GM12878 (cell line): ENCODE measurements around the gene ST6GALNAC3. TPM values are rescaled to one million over a fixed set of nuclear protein-coding genes. Genes with fewer than 3 reads are reported as not detected.

Experiments used
- ATAC-seq: fragments of 200-7000 bp; cut with Tn5 transposase; 3 replicates; pipeline ENCODE4 v1.9.1; 2020; ENCODE audit warnings: mild to moderate bottlenecking, moderate library complexity
- BruUV-seq: library from RNA; stranded (reverse); fragments of 400-500 nt; replicated peaks from 2 replicates; lab custom pipeline; 2021; lab: Mats Ljungman, UMichigan
- CTCF ChIA-PET: fragments of 300-600 bp; sonication (Branson Sonifier 250); formaldehyde crosslinking; extraction: SDS; loops from one replicate; lab custom pipeline; 2021; ENCODE audit warnings: inconsistent platforms; lab: Yijun Ruan, JAX
- POLR2A ChIA-PET: fragments of 350-600 bp; formaldehyde crosslinking; extraction: SDS; loops from one replicate; lab custom pipeline; 2021; ENCODE audit warnings: inconsistent platforms; lab: Charles Lee
- RAD21 ChIA-PET: fragments of 300-600 bp; sonication (Branson Sonifier 250); formaldehyde crosslinking; loops from one replicate; lab custom pipeline; 2023; ENCODE audit warnings: antibody characterized with exemption; ENCODE audit not compliant: unreplicated experiment; lab: Charles Lee
- SMC1A ChIA-PET: fragments of 300-600 bp; sonication (Branson Sonifier 250); formaldehyde crosslinking; loops from one replicate; lab custom pipeline; 2023; ENCODE audit not compliant: unreplicated experiment, uncharacterized antibody; lab: Charles Lee
- DNase-seq: peaks from one replicate; pipeline ENCODE4 v3.0.0-alpha.2; 2011; ENCODE audit warnings: low read depth, low spot score
- FAIRE-seq: peaks from 3 replicates; lab custom pipeline; 2011; peaks lifted over from hg19 to GRCh38; lab: Jason Lieb, UNC
- H2AFZ ChIP-seq: 2 replicates; pipeline ENCODE4 v1.6.0; 2011; ENCODE audit warnings: low read depth, low read length, control low read depth; ENCODE audit not compliant: control insufficient read depth
- H3K27ac ChIP-seq: 2 replicates; pipeline ENCODE4 v1.5.1; 2011; ENCODE audit warnings: control low read depth; ENCODE audit not compliant: control insufficient read depth, insufficient read depth
- H3K27me3 ChIP-seq, 2 experiments: replicated peaks in 1 of 2; 2 replicates each; pipeline versions ENCODE4 v1.6.0 to v1.6.1; 2011; ENCODE audit warnings: low read length in 1 of 2; ENCODE audit not compliant: control insufficient read depth in 2 of 2, insufficient read depth in 2 of 2
- H3K36me3 ChIP-seq, 2 experiments: 2 replicates each; pipeline ENCODE4 v1.5.1; 2011; ENCODE audit warnings: low read length in 1 of 2; ENCODE audit not compliant: control insufficient read depth in 2 of 2, insufficient read depth in 2 of 2
- H3K4me1 ChIP-seq: 2 replicates; pipeline ENCODE4 v1.6.1; 2011; ENCODE audit warnings: mild to moderate bottlenecking, low read length, moderate library complexity, mixed read lengths; ENCODE audit not compliant: control insufficient read depth, insufficient read depth
- H3K4me2 ChIP-seq: 2 replicates; pipeline ENCODE4 v1.6.0; 2011; ENCODE audit warnings: control low read depth; ENCODE audit not compliant: control insufficient read depth, insufficient read depth
- H3K4me3 ChIP-seq: fragments of 200-600 bp; sonication (generic); 2 replicates; pipeline ENCODE4 v1.5.1; 2016
- H3K79me2 ChIP-seq: 2 replicates; pipeline ENCODE4 v1.6.0; 2011; ENCODE audit warnings: low read length; ENCODE audit not compliant: control insufficient read depth, insufficient read depth
- H3K9ac ChIP-seq: 2 replicates; pipeline ENCODE4 v1.8.0; 2011; ENCODE audit warnings: low read length, control low read depth, mixed read lengths; ENCODE audit not compliant: control insufficient read depth, insufficient read depth
- H3K9me3 ChIP-seq: replicated peaks from 3 replicates; pipeline ENCODE4 v1.5.1; 2011; ENCODE audit warnings: mild to moderate bottlenecking, low read length; ENCODE audit not compliant: control insufficient read depth, insufficient read depth
- H4K20me1 ChIP-seq: 2 replicates; pipeline ENCODE4 v1.6.0; 2011; ENCODE audit not compliant: control insufficient read depth, insufficient read depth
- BACH1 ChIP-seq: fragments of 450-650 bp; IDR thresholded peaks from 2 replicates; pipeline ENCODE4 v1.6.1; 2017; ENCODE audit warnings: mild to moderate bottlenecking, borderline replicate concordance
- DPF2 ChIP-seq: fragments of 450-650 bp; IDR thresholded peaks from 2 replicates; pipeline ENCODE4 v1.6.1; 2017; ENCODE audit warnings: mild to moderate bottlenecking
- FOS ChIP-seq: IDR thresholded peaks from 3 replicates; pipeline ENCODE4 v1.6.1; 2011; ENCODE audit warnings: borderline replicate concordance; ENCODE audit not compliant: insufficient read length; ENCODE audit errors: extremely low read depth
- FOXM1 ChIP-seq: IDR thresholded peaks from 2 replicates; pipeline ENCODE4 v1.6.1; 2012; ENCODE audit warnings: low read depth, mild to moderate bottlenecking, inconsistent platforms, low read length, moderate library complexity
- RB1 ChIP-seq: fragments of 450-650 bp; formaldehyde crosslinking; IDR thresholded peaks from 2 replicates; pipeline ENCODE4 v1.6.1; 2017; ENCODE audit warnings: mild to moderate bottlenecking, borderline replicate concordance
- SMAD1 ChIP-seq: fragments of 450-650 bp; IDR thresholded peaks from 2 replicates; pipeline ENCODE4 v1.6.1; 2018; ENCODE audit warnings: mild to moderate bottlenecking, low read depth; ENCODE audit not compliant: partially characterized antibody
- SREBF1 ChIP-seq: IDR thresholded peaks from 2 replicates; pipeline ENCODE4 v1.6.1; 2012; ENCODE audit warnings: mild to moderate bottlenecking, low read length
- SRF ChIP-seq, 2 experiments: IDR thresholded peaks; 2 replicates each; pipeline ENCODE4 v1.6.1; 2011; ENCODE audit warnings: low read depth in 2 of 2, low read length in 2 of 2, mild to moderate bottlenecking in 1 of 2, moderate library complexity in 1 of 2
- USF2 ChIP-seq: IDR thresholded peaks from 2 replicates; pipeline ENCODE4 v1.6.1; 2011; ENCODE audit warnings: low read depth, low read length, improper control_type of control experiment, borderline replicate concordance
- YY1 ChIP-seq: IDR thresholded peaks from 2 replicates; pipeline ENCODE4 v1.6.1; 2011; ENCODE audit warnings: low read depth, mild to moderate bottlenecking, low read length
- WGBS: methylation state at CpG from one replicate; pipeline ENCODE4 v1.1.6; 2016; ENCODE audit warnings: low lambda C conversion rate; ENCODE audit not compliant: insufficient replicate concordance, insufficient coverage; ENCODE audit errors: missing lambda C conversion rate; 5-methylcytosine and 5-hydroxymethylcytosine counted together
- in situ Hi-C: fragments of 300-500 bp; cut with MboI; formaldehyde crosslinking; loops from 9 replicates; pipeline ENCODE4 v1.14.3; 2018; ENCODE audit warnings: mixed read lengths
- intact Hi-C: fragments of 100-400 bp; cut with micrococcal nuclease; formaldehyde crosslinking; loops from one replicate; pipeline ENCODE4 v1.14.2; 2022; ENCODE audit not compliant: unreplicated experiment
- polyA plus RNA-seq, 11 experiments: library from polyadenylated mRNA; depleted of rRNA in 4 of 11; unstranded in 6 of 11; stranded (reverse) in 5 of 11; fragments of >200 nt; fragmentation: Nextera tagmentation in 4 of 11; fragmentation: Illumina TruSeq in 1 of 11; extraction: Ambion mirVana in 4 of 11; extraction: Trizol in 1 of 11; gene quantifications; 1 replicate in 1 of 11; 2 replicates in 10 of 11; pipeline versions ENCODE4 v1.2.1 to v1.2.3, GENCODE V29; 2011 to 2016; ENCODE audit warnings: inconsistent platforms in 2 of 11, missing spikeins in 2 of 11, low read depth in 1 of 11
- total RNA-seq, 4 experiments: library from RNA; depleted of rRNA in 3 of 4; stranded (reverse); fragments of >200 nt in 3 of 4; fragmentation: Illumina TruSeq in 1 of 4; extraction: Trizol in 1 of 4; gene quantifications; 2 replicates each; pipeline versions ENCODE4 v1.2.1 to v1.2.3, GENCODE V29; 2013 to 2021
- TF ChIP-seq, protein P1 (sequence below): fragments of 450-650 bp; IDR thresholded peaks from 2 replicates; pipeline ENCODE4 v1.6.1; 2014; ENCODE audit warnings: mild to moderate bottlenecking
- TF ChIP-seq, protein P2 (sequence below): fragments of 450-650 bp; IDR thresholded peaks from 2 replicates; pipeline ENCODE4 v1.6.1; 2018; ENCODE audit warnings: mild to moderate bottlenecking, low read depth, moderate library complexity; ENCODE audit not compliant: partially characterized antibody

Gene ST6GALNAC3
- total and polyA plus RNA-seq, 10 of the 15 experiments (the other 5 are each of a cell fraction or from before 2014, with no cell fraction given): 0.04 to 0.68 (median 0.18) TPM; not detected in 3

DNA sequence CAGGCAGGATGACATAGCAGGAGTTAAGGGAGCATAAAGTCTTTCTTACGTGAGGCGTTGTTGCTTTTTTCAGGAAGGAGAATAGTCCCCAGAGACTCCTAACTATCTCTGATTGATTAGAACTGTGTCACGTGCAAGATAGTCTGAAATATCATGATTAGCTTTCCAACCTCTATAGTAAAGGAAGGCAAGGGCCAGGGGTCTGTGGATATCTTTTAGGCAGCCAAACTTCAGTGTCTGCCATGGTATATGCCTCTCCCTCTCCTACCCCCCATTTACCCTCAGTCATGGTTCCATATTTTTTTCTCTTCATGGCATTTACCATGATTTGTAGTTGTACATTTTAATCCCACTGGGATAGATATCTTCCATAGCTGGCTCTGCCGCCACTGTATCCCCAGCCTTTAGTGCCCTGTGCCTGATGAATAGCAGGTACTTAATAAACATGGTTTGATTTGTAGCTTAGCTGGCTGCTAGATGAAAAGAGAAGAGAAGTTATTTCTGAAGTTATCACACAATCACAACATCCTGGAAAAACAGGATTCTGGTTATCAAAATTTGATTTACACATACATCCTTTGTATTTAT lies 474.1 kb downstream of the ST6GALNAC3 start:
- SMC1A ChIA-PET: interaction anchor here (1.5 kb wide), 1 partner anchor 10 kb away, joined by 5 read pairs; no protein-coding TSS in a partner anchor
- Histone ChIP-seq H3K4me3 (no peak overlapping the region), H3K9me3 (no peaks in the 10 kb centered on the region), H2AFZ (no peak overlapping the region)
- RAD21 ChIA-PET: no interaction called here
- TF ChIP-seq YY1: no peak
- TF ChIP-seq, protein P1, sequence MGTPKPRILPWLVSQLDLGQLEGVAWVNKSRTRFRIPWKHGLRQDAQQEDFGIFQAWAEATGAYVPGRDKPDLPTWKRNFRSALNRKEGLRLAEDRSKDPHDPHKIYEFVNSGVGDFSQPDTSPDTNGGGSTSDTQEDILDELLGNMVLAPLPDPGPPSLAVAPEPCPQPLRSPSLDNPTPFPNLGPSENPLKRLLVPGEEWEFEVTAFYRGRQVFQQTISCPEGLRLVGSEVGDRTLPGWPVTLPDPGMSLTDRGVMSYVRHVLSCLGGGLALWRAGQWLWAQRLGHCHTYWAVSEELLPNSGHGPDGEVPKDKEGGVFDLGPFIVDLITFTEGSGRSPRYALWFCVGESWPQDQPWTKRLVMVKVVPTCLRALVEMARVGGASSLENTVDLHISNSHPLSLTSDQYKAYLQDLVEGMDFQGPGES: no peak
- no peak for TF ChIP-seq SRF (IDR thresholded peaks at IDR 0.05; ENCODE audit: low read depth in 2 of 2, low read length in 2 of 2)
- TF ChIP-seq BACH1: no peak
- TF ChIP-seq RB1: no peak
- no peak for TF ChIP-seq FOS
- TF ChIP-seq DPF2: no peak
- TF ChIP-seq, protein P2, sequence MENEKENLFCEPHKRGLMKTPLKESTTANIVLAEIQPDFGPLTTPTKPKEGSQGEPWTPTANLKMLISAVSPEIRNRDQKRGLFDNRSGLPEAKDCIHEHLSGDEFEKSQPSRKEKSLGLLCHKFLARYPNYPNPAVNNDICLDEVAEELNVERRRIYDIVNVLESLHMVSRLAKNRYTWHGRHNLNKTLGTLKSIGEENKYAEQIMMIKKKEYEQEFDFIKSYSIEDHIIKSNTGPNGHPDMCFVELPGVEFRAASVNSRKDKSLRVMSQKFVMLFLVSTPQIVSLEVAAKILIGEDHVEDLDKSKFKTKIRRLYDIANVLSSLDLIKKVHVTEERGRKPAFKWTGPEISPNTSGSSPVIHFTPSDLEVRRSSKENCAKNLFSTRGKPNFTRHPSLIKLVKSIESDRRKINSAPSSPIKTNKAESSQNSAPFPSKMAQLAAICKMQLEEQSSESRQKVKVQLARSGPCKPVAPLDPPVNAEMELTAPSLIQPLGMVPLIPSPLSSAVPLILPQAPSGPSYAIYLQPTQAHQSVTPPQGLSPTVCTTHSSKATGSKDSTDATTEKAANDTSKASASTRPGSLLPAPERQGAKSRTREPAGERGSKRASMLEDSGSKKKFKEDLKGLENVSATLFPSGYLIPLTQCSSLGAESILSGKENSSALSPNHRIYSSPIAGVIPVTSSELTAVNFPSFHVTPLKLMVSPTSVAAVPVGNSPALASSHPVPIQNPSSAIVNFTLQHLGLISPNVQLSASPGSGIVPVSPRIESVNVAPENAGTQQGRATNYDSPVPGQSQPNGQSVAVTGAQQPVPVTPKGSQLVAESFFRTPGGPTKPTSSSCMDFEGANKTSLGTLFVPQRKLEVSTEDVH: no peak
- TF ChIP-seq FOXM1: no peak
- TF ChIP-seq SMAD1: no peak
- no peak for TF ChIP-seq USF2
- TF ChIP-seq SREBF1: no peak
- TF ChIP-seq, all 136 proteins: peak for 0
- POLR2A ChIA-PET: no interaction called here
- Histone ChIP-seq H3K27me3 (no peaks in the 10 kb centered on the region), H4K20me1 (no peaks in the 10 kb centered on the region), H3K79me2 (no peaks in the 10 kb centered on the region), H3K4me1 (no peaks in the 10 kb centered on the region), H3K9ac (no peak overlapping the region), H3K36me3 (no peaks in the 10 kb centered on the region), H3K27ac (no peak overlapping the region), H3K4me2 (no peak overlapping the region)
- intact Hi-C loops: loop anchor here (10.0 kb wide), 1 partner anchor 214 kb away; no protein-coding TSS in a partner anchor
- in situ Hi-C loops: no loop called here
- CTCF ChIA-PET: no interaction called here
- FAIRE-seq: no peak
- DNase-seq: no peak
- no TSS peak for BruUV-seq
- ATAC-seq: no peak
- WGBS: 69% methylated on average over 4 of the region's 4 CpGs
